NCI-H345 treated with DMSO at 0.1 percent for 48 hours (cell line): Measurements from ENCODE around the gene SLC1A2.

Experiments used
- DNase-seq: peaks from one replicate; lab custom pipeline; 2025; ENCODE audit not compliant: unreplicated experiment; lab: John Stamatoyannopoulos, UW

SLC1A2 gene

GRCh38 chr11:35305670-35306382 is 113.5 kb downstream of the SLC1A2 start:
- no peak for DNase-seq

GRCh38 chr11:35304900-35305460 is 114.4 kb downstream of the SLC1A2 start:
- no peak for DNase-seq

GRCh38 chr11:35304386-35304775 is 115.0 kb downstream of the SLC1A2 start:
- DNase-seq = no peak

- DNase-seq = no peak
These were observed 115.6 kb downstream of the SLC1A2 start for GRCh38 chr11:35303596-35304385.

GRCh38 chr11:35302398-35302797 is 117.0 kb downstream of the SLC1A2 start:
- no peak for DNase-seq

GRCh38 chr11:35298369-35298768 is 121.0 kb downstream of the SLC1A2 start:
- no peak for DNase-seq

GRCh38 chr11:35295751-35296150 is 123.6 kb downstream of the SLC1A2 start:
- DNase-seq = no peak

GRCh38 chr11:35293699-35294098 is 125.7 kb downstream of the SLC1A2 start:
- no peak for DNase-seq

GRCh38 chr11:35293035-35293434 is 126.3 kb downstream of the SLC1A2 start:
- DNase-seq = no peak

- DNase-seq = peak; percentile 5
These were observed 127.1 kb downstream of the SLC1A2 start for GRCh38 chr11:35292279-35292678.

- DNase-seq = no peak
These were observed 128.5 kb downstream of the SLC1A2 start for GRCh38 chr11:35290876-35291275.

GRCh38 chr11:35289821-35290220 is 129.5 kb downstream of the SLC1A2 start:
- no peak for DNase-seq

- DNase-seq = no peak
These were observed 130.4 kb downstream of the SLC1A2 start for GRCh38 chr11:35288817-35289541.

- no peak for DNase-seq
These were observed 131.0 kb downstream of the SLC1A2 start for GRCh38 chr11:35288309-35288708.

- DNase-seq = no peak
These were observed 131.9 kb downstream of the SLC1A2 start for GRCh38 chr11:35287344-35287890.

GRCh38 chr11:35286126-35286525 is 133.2 kb downstream of the SLC1A2 start:
- no peak for DNase-seq

GRCh38 chr11:35285471-35285870 is 133.9 kb downstream of the SLC1A2 start:
- DNase-seq = no peak

- no peak for DNase-seq
These were observed 137.0 kb downstream of the SLC1A2 start for GRCh38 chr11:35282221-35282882.

GRCh38 chr11:35281169-35281688 is 138.1 kb downstream of the SLC1A2 start:
- DNase-seq = no peak

- no peak for DNase-seq
These were observed 138.6 kb downstream of the SLC1A2 start for GRCh38 chr11:35280727-35281126.
